22Rv1 (cell line): ENCODE data around the gene LRMDA.
"Not testable (repeated sequence)": the region's sequence is repeated elsewhere in the genome, so short reads cannot be mapped to it uniquely, and the experiment has no call there.

Source experiments
- CTCF ChIP-seq: fragments of 450-650 bp; IDR thresholded peaks from 2 replicates; pipeline ENCODE4 v1.5.1; 2017; ENCODE audit warnings: mild to moderate bottlenecking
- ZFX ChIP-seq: fragments of 450-650 bp; IDR thresholded peaks from 2 replicates; pipeline ENCODE4 v1.6.1; 2017; ENCODE audit warnings: antibody characterized with exemption, borderline replicate concordance

GRCh38 chr10:75750093-75750875, 318.9 kb downstream of the LRMDA start:
- not testable (repeated sequence) for TF ChIP-seq CTCF, ZFX
